ENCODE data around the gene WDR27.

- TF ChIP-seq, protein P1, sequence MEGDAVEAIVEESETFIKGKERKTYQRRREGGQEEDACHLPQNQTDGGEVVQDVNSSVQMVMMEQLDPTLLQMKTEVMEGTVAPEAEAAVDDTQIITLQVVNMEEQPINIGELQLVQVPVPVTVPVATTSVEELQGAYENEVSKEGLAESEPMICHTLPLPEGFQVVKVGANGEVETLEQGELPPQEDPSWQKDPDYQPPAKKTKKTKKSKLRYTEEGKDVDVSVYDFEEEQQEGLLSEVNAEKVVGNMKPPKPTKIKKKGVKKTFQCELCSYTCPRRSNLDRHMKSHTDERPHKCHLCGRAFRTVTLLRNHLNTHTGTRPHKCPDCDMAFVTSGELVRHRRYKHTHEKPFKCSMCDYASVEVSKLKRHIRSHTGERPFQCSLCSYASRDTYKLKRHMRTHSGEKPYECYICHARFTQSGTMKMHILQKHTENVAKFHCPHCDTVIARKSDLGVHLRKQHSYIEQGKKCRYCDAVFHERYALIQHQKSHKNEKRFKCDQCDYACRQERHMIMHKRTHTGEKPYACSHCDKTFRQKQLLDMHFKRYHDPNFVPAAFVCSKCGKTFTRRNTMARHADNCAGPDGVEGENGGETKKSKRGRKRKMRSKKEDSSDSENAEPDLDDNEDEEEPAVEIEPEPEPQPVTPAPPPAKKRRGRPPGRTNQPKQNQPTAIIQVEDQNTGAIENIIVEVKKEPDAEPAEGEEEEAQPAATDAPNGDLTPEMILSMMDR (IDR thresholded peaks at IDR 0.05; ENCODE audit: poor library complexity), result no peak
- TF ChIP-seq EZH2 (IDR thresholded peaks at IDR 0.05; ENCODE audit: borderline replicate concordance) (no peak), EZH2phosphoT487 (IDR thresholded peaks at IDR 0.05; ENCODE audit: low read depth, severe bottlenecking, unreplicated experiment) (no peak)
These were observed 54.8 kb downstream of the WDR27 start for GRCh38 chr6:169646906-169647567.
